Osteoblast (primary cell): ENCODE results near the gene GALNT10. TPM values are rescaled to one million over a fixed set of nuclear protein-coding genes. Genes with fewer than 3 reads are reported as not detected.
A peak's percentile ranks its signal among the peaks of the same experiment; 100 is the strongest.

Experiments
- DNase-seq: peaks from one replicate; pipeline ENCODE4 v3.0.0; 2011; ENCODE audit warnings: low spot score, mixed read lengths; ENCODE audit not compliant: insufficient read length; ENCODE audit errors: missing footprints
- H2AFZ ChIP-seq: 2 replicates; pipeline ENCODE4 v1.6.0; 2011; ENCODE audit warnings: mild to moderate bottlenecking, low read length
- H3K27ac ChIP-seq: 2 replicates; pipeline ENCODE4 v1.5.1; 2011; ENCODE audit warnings: mild to moderate bottlenecking, low read depth, low read length, moderate library complexity
- H3K27me3 ChIP-seq: 2 replicates; pipeline ENCODE4 v1.6.0; 2012; ENCODE audit warnings: mild to moderate bottlenecking, control low read depth, inconsistent platforms, low read length, moderate library complexity; ENCODE audit not compliant: insufficient read depth
- H3K36me3 ChIP-seq: 2 replicates; pipeline ENCODE4 v1.5.1; 2011; ENCODE audit warnings: mild to moderate bottlenecking, low read length, control low read depth, moderate library complexity; ENCODE audit not compliant: insufficient read depth
- H3K4me1 ChIP-seq: 2 replicates; pipeline ENCODE4 v1.5.1; 2011; ENCODE audit warnings: mild to moderate bottlenecking, low read length, control low read depth, moderate library complexity; ENCODE audit not compliant: insufficient read depth
- H3K4me2 ChIP-seq: 2 replicates; pipeline ENCODE4 v1.6.0; 2011; ENCODE audit warnings: mild to moderate bottlenecking, low read length; ENCODE audit not compliant: insufficient read depth
- H3K4me3 ChIP-seq: fragments of 200-600 bp; sonication (generic); 3 replicates; pipeline ENCODE4 v1.5.1; 2012; ENCODE audit warnings: mild to moderate bottlenecking, low read length, inconsistent platforms; ENCODE audit not compliant: insufficient read depth
- H3K79me2 ChIP-seq: 2 replicates; pipeline ENCODE4 v1.6.0; 2012; ENCODE audit warnings: mild to moderate bottlenecking, low read length, control low read depth, inconsistent platforms; ENCODE audit not compliant: insufficient read depth
- H3K9me3 ChIP-seq: 2 replicates; pipeline ENCODE4 v1.5.1; 2011; ENCODE audit warnings: low read depth, low read length, control low read depth
- H4K20me1 ChIP-seq: 2 replicates; pipeline ENCODE4 v1.6.0; 2012; ENCODE audit warnings: mild to moderate bottlenecking, low read length, control low read depth; ENCODE audit not compliant: insufficient read depth
- total RNA-seq: library from RNA; depleted of rRNA; stranded (reverse); fragments of >200 nt; gene quantifications from 2 replicates; pipeline ENCODE4 v1.2.3, GENCODE V29; 2012
- TF ChIP-seq, protein P1 (sequence below): IDR thresholded peaks from 2 replicates; pipeline ENCODE4 v1.5.1; 2011; ENCODE audit warnings: mild to moderate bottlenecking, low read depth, low read length, moderate library complexity; ENCODE audit errors: extremely low read depth

Gene GALNT10
- total RNA-seq, 1 donor, result 62.2 TPM

DNA sequence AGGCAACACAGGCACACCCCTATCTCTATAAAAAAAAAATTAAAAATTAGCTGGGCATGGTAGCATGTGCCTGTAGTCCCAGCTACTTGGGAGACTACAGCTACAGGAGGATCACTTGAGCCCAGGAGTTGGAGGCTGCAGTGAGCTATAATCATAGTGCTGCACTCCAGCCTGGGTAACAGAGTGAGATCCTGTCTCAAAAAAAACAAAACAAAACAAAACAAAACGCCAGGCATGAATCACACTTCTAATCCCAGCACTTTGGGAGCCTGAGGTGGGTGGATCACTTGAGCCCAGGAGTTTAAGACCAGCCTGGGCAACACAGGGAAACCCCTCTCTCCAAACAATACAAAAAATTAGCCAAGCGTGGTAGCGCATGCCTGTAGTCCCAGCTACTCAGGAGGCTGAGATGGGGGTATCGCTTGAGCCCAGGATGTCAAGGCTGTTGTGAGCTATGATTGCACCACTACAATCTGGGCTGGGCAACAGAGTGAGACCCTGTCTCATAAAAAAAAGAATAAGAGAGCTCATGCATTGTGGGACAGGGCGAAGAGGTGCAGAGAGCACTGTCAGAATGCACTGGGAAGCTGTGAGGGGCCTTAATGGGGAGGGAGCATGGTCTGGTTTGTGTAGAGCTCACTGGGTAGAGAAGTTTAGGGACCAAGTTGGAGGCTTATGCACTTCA lies 246.9 kb downstream of the GALNT10 start:
- TF ChIP-seq, protein P1, sequence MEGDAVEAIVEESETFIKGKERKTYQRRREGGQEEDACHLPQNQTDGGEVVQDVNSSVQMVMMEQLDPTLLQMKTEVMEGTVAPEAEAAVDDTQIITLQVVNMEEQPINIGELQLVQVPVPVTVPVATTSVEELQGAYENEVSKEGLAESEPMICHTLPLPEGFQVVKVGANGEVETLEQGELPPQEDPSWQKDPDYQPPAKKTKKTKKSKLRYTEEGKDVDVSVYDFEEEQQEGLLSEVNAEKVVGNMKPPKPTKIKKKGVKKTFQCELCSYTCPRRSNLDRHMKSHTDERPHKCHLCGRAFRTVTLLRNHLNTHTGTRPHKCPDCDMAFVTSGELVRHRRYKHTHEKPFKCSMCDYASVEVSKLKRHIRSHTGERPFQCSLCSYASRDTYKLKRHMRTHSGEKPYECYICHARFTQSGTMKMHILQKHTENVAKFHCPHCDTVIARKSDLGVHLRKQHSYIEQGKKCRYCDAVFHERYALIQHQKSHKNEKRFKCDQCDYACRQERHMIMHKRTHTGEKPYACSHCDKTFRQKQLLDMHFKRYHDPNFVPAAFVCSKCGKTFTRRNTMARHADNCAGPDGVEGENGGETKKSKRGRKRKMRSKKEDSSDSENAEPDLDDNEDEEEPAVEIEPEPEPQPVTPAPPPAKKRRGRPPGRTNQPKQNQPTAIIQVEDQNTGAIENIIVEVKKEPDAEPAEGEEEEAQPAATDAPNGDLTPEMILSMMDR, result no peak
- Histone ChIP-seq H3K4me1 (no peaks in the 10 kb centered on the region), H3K27ac (no peak overlapping the region), H3K4me2 (no peak overlapping the region), H3K27me3 (no peaks in the 10 kb centered on the region), H3K79me2 (no peaks in the 10 kb centered on the region), H2AFZ (no peak overlapping the region), H4K20me1 (no peaks in the 10 kb centered on the region), H3K9me3 (no peaks in the 10 kb centered on the region), H3K36me3 (peaks cover 16% of the 10 kb centered on the region), H3K4me3 (no peak overlapping the region)
- no peak for DNase-seq

DNA sequence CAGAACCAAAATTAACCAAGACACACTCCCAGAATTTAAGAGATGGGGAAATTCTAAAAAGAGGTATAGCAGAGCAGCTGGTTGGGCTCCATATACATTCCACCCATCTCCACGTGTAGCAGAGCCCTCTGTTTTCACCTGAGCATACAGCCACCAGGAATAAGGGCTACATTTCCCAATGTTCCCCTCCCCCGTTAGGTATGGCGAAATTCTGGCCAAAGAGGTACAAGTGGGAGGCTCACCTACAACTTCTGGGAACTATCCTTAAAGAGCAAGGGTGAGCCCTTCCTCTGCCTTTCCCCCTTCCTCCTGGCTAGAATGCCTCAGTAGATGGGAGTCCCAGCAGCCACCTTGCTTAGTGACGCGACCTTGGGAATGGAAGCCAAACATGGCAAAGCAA lies 250.0 kb downstream of the GALNT10 start:
- no peak overlapping the region for H3K27ac ChIP-seq
- TF ChIP-seq, protein P1, result no peak
- H3K27me3 ChIP-seq, result no peaks in the 10 kb centered on the region
- no peak for DNase-seq
- H3K79me2 ChIP-seq, result peaks cover 10% of the 10 kb centered on the region
- H2AFZ ChIP-seq, result no peak overlapping the region
- no peak overlapping the region for H3K4me2 ChIP-seq
- H3K4me1 ChIP-seq, result peaks cover 5% of the 10 kb centered on the region
- H4K20me1 ChIP-seq, result no peaks in the 10 kb centered on the region
- H3K9me3 ChIP-seq, result no peaks in the 10 kb centered on the region
- no peak overlapping the region for H3K4me3 ChIP-seq
- peaks cover 19% of the 10 kb centered on the region for H3K36me3 ChIP-seq

DNA sequence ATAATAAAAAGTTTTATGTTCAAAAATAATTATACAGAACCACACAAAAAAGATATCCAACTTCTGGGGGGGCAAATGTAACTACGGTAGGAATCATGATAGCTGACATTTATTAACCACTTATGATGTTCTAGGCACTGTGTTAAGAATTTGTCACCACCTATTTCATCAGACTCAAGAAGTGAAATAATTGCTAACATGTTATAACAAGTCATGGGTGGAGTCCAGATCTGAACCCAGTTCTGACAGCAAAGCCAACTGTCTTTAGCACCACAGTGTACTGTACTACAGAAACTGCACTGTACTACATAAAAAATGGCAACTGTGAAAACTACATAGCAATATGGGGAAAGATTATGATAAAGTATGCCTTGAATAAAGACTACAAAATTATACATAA lies 252.3 kb downstream of the GALNT10 start:
- Histone ChIP-seq H3K79me2 (peaks cover 21% of the 10 kb centered on the region), H3K27me3 (no peaks in the 10 kb centered on the region), H3K4me1 (peaks cover 15% of the 10 kb centered on the region), H3K4me3 (no peak overlapping the region), H3K27ac (no peak overlapping the region), H3K36me3 (peaks cover 14% of the 10 kb centered on the region), H3K4me2 (no peak overlapping the region), H3K9me3 (no peaks in the 10 kb centered on the region), H4K20me1 (peaks cover 9% of the 10 kb centered on the region), H2AFZ (no peak overlapping the region)
- TF ChIP-seq, protein P1, result no peak
- no peak for DNase-seq

- TF ChIP-seq, protein P1, result no peak
- peak overlapping the region; percentile 95 for H3K4me2 ChIP-seq
- H3K79me2 ChIP-seq, result peaks cover 40% of the 10 kb centered on the region
- H4K20me1 ChIP-seq, result peaks cover 18% of the 10 kb centered on the region
- H3K9me3 ChIP-seq, result no peaks in the 10 kb centered on the region
- H3K4me1 ChIP-seq, result peaks cover 15% of the 10 kb centered on the region
- peak overlapping the region; percentile 62 for H3K27ac ChIP-seq
- H3K36me3 ChIP-seq, result peaks cover 5% of the 10 kb centered on the region
- no peaks in the 10 kb centered on the region for H3K27me3 ChIP-seq
- DNase-seq, result peak; percentile 84
- H2AFZ ChIP-seq, result peak overlapping the region; percentile 99
- H3K4me3 ChIP-seq, result peak overlapping the region; percentile 97
Observed at GRCh38 chr5:154444556-154445421, 254.3 kb downstream of the GALNT10 start.
